IPS DF 19.7 (cell line): ENCODE data around the gene CCNE1.
"Not testable (repeated sequence)": the region's sequence is repeated elsewhere in the genome, so short reads cannot be mapped to it uniquely, and the experiment has no call there.

Experiments used
- DNase-seq: peaks from one replicate; pipeline ENCODE4 v3.0.0-alpha.2; 2013; ENCODE audit warnings: low read depth, low spot score

Gene CCNE1

DNA sequence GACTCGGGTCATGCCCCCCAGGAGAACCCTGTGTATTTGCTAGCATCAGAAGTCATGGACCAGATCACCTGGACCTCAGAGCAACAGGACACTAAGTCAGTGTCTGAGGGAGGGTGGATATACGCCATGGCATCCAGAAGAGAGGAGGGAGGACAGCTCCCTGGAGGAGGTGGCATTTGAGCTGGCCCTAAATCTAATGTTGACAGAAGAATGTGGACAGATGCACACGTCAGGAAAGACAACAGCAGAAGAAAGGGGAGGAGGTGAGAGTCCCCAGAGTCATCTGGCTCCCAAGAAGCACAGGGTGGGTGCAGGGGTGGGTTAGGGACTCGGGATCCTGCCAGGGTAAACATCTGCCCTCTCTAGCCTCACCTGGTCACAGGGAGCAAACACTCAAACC lies 24.5 kb upstream of the CCNE1 start:
- DNase-seq = no peak

GRCh38 chr19:29789007-29789406 lies 22.8 kb upstream of the CCNE1 start:
- no peak for DNase-seq

- DNase-seq = no peak
These were observed 18.6 kb upstream of the CCNE1 start for GRCh38 chr19:29793116-29793727.

- DNase-seq = not testable (repeated sequence)
These were observed 17.3 kb upstream of the CCNE1 start for GRCh38 chr19:29794490-29794889.

DNA sequence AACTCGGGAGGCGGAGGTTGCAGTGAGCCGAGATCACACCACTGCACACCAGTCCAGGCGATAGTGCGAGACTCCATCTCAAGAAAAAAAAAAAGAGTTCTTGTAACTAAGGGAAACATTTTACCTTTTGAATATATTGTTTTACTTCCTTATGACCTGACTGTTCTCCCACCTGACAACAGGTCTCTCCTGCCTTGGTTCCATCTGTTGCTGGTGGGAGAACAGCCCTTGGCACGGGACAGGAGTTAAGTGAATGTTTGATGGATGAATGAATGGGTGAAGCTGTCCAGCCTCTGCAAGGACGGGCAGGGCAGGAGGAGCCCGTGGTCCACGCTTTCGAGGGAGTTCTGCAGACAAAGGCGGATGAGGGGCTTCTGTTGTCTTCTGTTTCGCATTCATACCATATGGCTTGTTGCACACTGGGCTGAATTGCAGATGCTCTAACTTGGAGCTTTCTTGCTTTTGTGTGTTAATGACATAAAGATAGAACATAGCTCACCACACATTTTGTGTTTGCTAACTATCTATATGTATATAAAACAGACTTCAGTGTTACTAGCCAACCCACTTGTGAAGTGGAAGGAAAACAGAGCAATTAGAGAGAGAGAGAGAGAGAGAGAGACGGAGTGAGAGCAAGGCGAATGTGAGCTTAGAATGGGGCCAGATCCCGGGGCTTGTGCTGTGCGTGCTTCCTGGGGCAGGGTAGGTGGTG lies 16.2 kb upstream of the CCNE1 start:
- no peak for DNase-seq

- DNase-seq = no peak
These were observed 15.6 kb upstream of the CCNE1 start for GRCh38 chr19:29796173-29796573.

DNA sequence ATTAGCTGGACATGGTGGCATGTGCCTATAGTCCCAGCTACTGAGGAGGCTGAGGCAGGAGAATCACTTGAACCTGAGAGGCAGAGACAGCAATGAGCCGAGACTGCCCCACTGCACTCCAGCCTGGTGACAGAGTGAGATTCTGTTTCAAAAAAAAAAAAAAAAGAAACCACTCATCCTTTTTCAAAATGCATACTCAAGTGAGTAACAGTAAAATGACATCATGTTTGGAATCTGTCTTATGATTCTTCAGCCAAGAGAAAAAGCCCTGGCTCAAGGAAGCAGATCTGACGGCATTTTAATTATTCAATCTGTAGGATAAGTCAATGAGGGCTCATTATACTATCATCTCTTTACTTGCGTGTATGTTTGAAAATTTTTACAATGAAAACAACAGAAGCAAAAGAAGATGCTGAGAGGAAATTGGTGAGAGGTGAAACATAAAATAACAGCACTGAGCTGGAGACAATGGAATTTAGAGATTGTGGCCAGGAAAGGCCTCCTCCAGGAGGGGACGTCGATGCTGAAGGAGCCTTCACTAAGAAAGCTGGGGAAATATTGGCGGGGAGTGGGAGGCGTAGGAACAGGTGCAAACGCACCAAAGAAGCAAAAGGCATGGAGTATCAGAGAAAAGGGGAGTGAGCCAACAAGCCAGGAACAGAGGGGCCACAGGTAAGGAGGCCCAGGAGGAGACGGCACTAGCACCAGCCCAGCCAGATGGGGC lies 12.9 kb upstream of the CCNE1 start:
- DNase-seq = no peak

GRCh38 chr19:29800100-29800825 lies 11.5 kb upstream of the CCNE1 start:
- DNase-seq = no peak

DNA sequence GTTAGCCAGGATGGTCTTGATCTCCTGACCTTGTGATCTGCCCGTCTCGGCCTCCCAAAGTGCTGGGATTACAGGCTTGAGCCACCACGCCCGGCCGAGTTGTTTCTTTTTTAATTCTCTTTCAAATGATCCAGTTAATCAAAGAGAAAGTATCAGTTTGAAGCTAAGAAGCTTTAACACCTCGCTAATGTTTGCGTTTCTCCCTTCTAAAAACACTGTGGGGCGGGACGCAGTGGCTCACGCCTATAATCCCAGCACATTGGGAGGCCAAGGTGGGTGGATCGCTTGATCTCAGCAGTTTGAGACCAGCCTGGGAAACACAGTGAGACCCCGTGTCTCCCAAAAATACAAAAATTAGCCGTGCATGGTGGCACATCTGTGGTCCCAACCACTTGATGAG lies 7.8 kb upstream of the CCNE1 start:
- not testable (repeated sequence) for DNase-seq

GRCh38 chr19:29804493-29804892 lies 7.3 kb upstream of the CCNE1 start:
- DNase-seq = no peak

GRCh38 chr19:29805031-29805965 lies 6.5 kb upstream of the CCNE1 start:
- no peak for DNase-seq

DNA sequence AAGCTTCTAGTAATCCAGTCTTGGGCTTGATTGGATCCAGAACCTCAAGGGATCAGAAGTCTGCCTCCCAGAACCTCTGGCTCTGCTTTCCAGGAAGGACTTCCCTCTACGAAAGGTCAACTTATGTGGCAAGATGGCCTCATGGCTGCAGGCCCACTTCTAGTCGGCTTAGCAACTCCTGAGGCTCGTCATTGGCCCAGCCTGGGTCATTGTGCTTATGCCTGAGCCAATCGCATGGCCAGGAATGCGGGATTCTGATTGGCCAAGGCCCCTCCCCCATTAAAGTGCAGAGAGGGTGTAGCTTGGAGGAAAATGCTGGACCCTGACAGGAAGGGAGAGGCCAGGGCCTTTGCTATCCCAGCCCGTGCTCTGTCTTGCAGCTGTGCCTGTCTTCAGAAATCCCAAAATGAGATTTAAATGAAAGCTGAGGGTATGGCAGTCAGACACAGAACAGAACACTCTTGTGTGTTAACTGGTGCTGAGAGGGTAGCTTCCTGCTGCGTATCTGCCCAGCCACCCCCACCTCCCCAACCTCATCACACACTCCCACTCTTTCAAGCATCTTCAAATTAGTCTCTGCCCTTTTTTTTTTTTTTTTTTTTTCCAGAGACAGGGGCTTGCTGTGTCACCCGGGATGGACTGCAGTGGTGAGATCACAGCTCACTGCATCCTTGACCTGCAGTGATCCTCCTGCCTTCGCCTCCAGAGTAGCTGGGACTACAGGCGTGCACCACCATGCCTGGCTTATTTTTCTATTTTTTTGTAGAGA lies 5.5 kb upstream of the CCNE1 start:
- peak; percentile 64 for DNase-seq

- DNase-seq = no peak
These were observed 4.6 kb upstream of the CCNE1 start for GRCh38 chr19:29807178-29807577.

DNA sequence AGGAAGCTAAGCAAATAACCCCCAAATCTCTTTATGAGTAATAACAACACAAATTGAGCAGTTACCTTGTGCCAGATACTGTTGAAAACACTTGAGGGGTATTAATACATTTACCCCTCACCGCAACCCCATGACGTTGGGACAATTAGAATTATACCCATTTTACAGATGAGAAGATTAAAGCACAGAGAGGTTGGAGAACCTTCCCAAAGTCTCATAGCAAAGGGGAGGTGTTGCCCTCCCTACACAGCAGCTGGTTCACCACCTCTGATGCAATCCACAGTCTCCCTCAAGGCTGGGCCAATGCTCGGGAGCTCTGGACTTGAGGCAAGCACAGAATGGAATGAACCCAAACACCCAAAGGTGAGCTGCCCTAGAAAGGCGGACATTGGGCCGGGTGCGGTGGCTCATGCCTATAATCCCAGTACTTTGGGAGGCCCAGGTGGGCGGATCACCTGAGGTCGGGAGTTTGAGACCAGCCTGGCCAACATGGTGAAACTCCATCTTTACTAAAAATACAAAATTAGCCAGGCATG lies 3.9 kb upstream of the CCNE1 start:
- DNase-seq = no peak

- DNase-seq = no peak
These were observed 1.8 kb upstream of the CCNE1 start for GRCh38 chr19:29809795-29810503.

GRCh38 chr19:29810504-29810871 lies 1.3 kb upstream of the CCNE1 start:
- DNase-seq = no peak

- DNase-seq = no peak
These were observed 489 bp downstream of the CCNE1 start for GRCh38 chr19:29812080-29812880.

DNA sequence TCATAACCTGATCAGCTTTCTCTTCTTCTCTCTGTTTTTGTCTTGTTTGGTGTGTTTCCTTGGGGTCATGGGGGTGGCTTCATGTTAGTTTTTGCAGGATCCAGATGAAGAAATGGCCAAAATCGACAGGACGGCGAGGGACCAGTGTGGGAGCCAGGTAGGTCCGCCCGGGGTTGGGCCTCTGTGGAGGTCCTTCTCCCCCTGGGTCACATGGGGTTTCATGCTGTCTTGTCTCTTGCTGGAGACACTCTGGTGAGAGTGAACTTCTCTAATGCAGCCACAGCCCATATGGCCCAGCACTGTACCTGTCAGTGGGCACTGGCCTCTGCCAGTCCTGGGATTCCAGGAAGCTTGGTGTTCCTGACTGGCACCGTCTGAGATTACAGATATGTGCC lies 1.1 kb downstream of the CCNE1 start:
- no peak for DNase-seq

DNA sequence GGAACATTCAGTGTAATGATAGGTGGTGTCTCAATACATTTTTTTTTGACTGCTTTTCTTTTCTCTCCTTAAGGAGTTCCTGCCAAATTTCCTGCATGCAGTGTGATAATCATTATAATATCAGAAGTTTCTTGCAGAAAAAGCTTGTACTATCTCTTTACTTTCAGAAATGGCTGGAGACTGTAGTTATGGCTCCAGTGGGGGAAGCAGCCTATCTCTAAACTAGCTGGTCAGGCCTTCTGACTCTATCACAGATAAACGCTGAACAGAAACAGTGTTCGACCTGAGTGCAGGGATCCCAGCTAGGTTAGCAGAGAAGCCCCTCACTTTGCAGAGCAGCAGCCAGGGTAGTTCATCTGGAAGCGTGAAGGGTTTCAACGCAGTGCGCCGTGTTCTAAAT lies 1.9 kb downstream of the CCNE1 start:
- DNase-seq = no peak
